Stomach smooth muscle (tissue), 2 donors: ENCODE measurements around the gene ADAMTSL2.

Source experiments
- H3K27ac ChIP-seq: one replicate; pipeline ENCODE4 v1.7.0; 2013; ENCODE audit warnings: mild to moderate bottlenecking, low read length, inconsistent platforms
- H3K27me3 ChIP-seq, 2 donors: one replicate each; pipeline ENCODE4 v1.7.0; 2013; ENCODE audit warnings: low read length in 2 of 2; ENCODE audit not compliant: insufficient read depth in 2 of 2, control insufficient read depth in 1 of 2
- H3K36me3 ChIP-seq, 2 donors: one replicate each; pipeline ENCODE4 v1.7.0; 2013; ENCODE audit warnings: low read length in 2 of 2; ENCODE audit not compliant: control insufficient read depth in 2 of 2, insufficient read depth in 2 of 2
- H3K4me1 ChIP-seq: one replicate; pipeline ENCODE4 v1.7.0; 2013; ENCODE audit warnings: low read length; ENCODE audit not compliant: control insufficient read depth, insufficient read depth
- H3K4me3 ChIP-seq, 2 donors: one replicate each; pipeline ENCODE4 v1.7.0; 2013; ENCODE audit warnings: low read length in 2 of 2
- H3K9ac ChIP-seq, 2 donors: one replicate each; pipeline ENCODE4 v1.7.0; 2013; ENCODE audit warnings: low read length in 2 of 2, mild to moderate bottlenecking in 1 of 2
- H3K9me3 ChIP-seq, 2 donors: one replicate each; pipeline ENCODE4 v1.7.0; 2013; ENCODE audit warnings: low read length in 2 of 2; ENCODE audit not compliant: control insufficient read depth in 2 of 2
- donor health status: healthy.
- donor health status: Pancreatic carcinoma.

ADAMTSL2 gene

GRCh38 chr9:133578524-133579441 lies 44.3 kb downstream of the ADAMTSL2 start:
- no peak overlapping the region for H3K4me3 ChIP-seq
- H3K4me1 ChIP-seq, result peaks cover 7% of the 10 kb centered on the region
- no peaks in the 10 kb centered on the region for H3K36me3 ChIP-seq
- no peak overlapping the region for H3K9ac ChIP-seq
- no peak overlapping the region for H3K27ac ChIP-seq
- H3K27me3 ChIP-seq, result peaks cover 7 to 19% of the 10 kb centered on the region in 2 donors
- no peaks in the 10 kb centered on the region for H3K9me3 ChIP-seq

GRCh38 chr9:133579601-133580418 lies 45.3 kb downstream of the ADAMTSL2 start:
- Histone ChIP-seq H3K9me3 (no peaks in the 10 kb centered on the region), H3K36me3 (no peaks in the 10 kb centered on the region), H3K4me1 (peaks cover 14% of the 10 kb centered on the region), H3K27me3 (peaks cover 10 to 23% of the 10 kb centered on the region in 2 donors), H3K27ac (no peak overlapping the region), H3K4me3 (no peak overlapping the region), H3K9ac (no peak overlapping the region)

- no peak overlapping the region for H3K27ac ChIP-seq
- H3K27me3 ChIP-seq, result peaks cover 10 to 23% of the 10 kb centered on the region in 2 donors
- H3K4me1 ChIP-seq, result peaks cover 20% of the 10 kb centered on the region
- H3K4me3 ChIP-seq, result no peak overlapping the region
- no peaks in the 10 kb centered on the region for H3K9me3 ChIP-seq
- H3K36me3 ChIP-seq, result no peaks in the 10 kb centered on the region
- H3K9ac ChIP-seq, result no peak overlapping the region
Observed at GRCh38 chr9:133580419-133580738, 45.9 kb downstream of the ADAMTSL2 start.

GRCh38 chr9:133581011-133581410 lies 46.5 kb downstream of the ADAMTSL2 start:
- Histone ChIP-seq H3K9ac (no peak overlapping the region), H3K9me3 (no peaks in the 10 kb centered on the region), H3K4me1 (peaks cover 26% of the 10 kb centered on the region), H3K27ac (no peak overlapping the region), H3K4me3 (no peak overlapping the region), H3K27me3 (peaks cover 10 to 27% of the 10 kb centered on the region in 2 donors), H3K36me3 (no peaks in the 10 kb centered on the region)

- no peak overlapping the region for H3K9ac ChIP-seq
- no peak overlapping the region for H3K4me3 ChIP-seq
- peaks cover 24% of the 10 kb centered on the region for H3K4me1 ChIP-seq
- peaks cover 15 to 29% of the 10 kb centered on the region in 2 donors for H3K27me3 ChIP-seq
- H3K27ac ChIP-seq, result no peak overlapping the region
- no peaks in the 10 kb centered on the region for H3K36me3 ChIP-seq
- H3K9me3 ChIP-seq, result no peaks in the 10 kb centered on the region
Observed at GRCh38 chr9:133581513-133582343, 47.2 kb downstream of the ADAMTSL2 start.

GRCh38 chr9:133582501-133583045 lies 48.1 kb downstream of the ADAMTSL2 start:
- H3K9me3 ChIP-seq, result no peaks in the 10 kb centered on the region
- H3K27me3 ChIP-seq, result peaks cover 15 to 29% of the 10 kb centered on the region in 2 donors

GRCh38 chr9:133583111-133583510 lies 48.6 kb downstream of the ADAMTSL2 start:
- no peak overlapping the region for H3K9ac ChIP-seq
- H3K9me3 ChIP-seq, result no peaks in the 10 kb centered on the region
- peaks cover 15 to 25% of the 10 kb centered on the region in 2 donors for H3K27me3 ChIP-seq
- no peak overlapping the region for H3K27ac ChIP-seq
- H3K4me1 ChIP-seq, result peaks cover 23% of the 10 kb centered on the region
- H3K4me3 ChIP-seq, result no peak overlapping the region
- H3K36me3 ChIP-seq, result no peaks in the 10 kb centered on the region

More at GRCh38 chr9:133582501-133583045, 48.1 kb downstream of the ADAMTSL2 start:
- Histone ChIP-seq H3K27ac (no peak overlapping the region), H3K36me3 (no peaks in the 10 kb centered on the region), H3K4me1 (peaks cover 23% of the 10 kb centered on the region), H3K9ac (no peak overlapping the region), H3K4me3 (no peak overlapping the region)

GRCh38 chr9:133583586-133583985 lies 49.1 kb downstream of the ADAMTSL2 start:
- Histone ChIP-seq H3K9me3 (no peaks in the 10 kb centered on the region), H3K9ac (no peak overlapping the region), H3K36me3 (no peaks in the 10 kb centered on the region), H3K4me1 (peaks cover 23% of the 10 kb centered on the region), H3K27ac (no peak overlapping the region), H3K27me3 (peaks cover 15 to 25% of the 10 kb centered on the region in 2 donors), H3K4me3 (no peak overlapping the region)

- Histone ChIP-seq H3K9me3 (no peaks in the 10 kb centered on the region), H3K4me1 (peaks cover 23% of the 10 kb centered on the region), H3K27ac (no peak overlapping the region), H3K9ac (no peak overlapping the region), H3K36me3 (no peaks in the 10 kb centered on the region), H3K27me3 (peaks cover 17 to 28% of the 10 kb centered on the region in 2 donors), H3K4me3 (no peak overlapping the region)
Observed at GRCh38 chr9:133584167-133584558, 49.7 kb downstream of the ADAMTSL2 start.
